H9 (cell line): ENCODE results near the gene LRRC27. TPM values are rescaled to one million over a fixed set of nuclear protein-coding genes. Genes with fewer than 3 reads are reported as not detected.

Experiments
- DNase-seq: peaks from one replicate; pipeline ENCODE4 v3.0.0-alpha.2; 2017
- H2AFZ ChIP-seq: one replicate; pipeline ENCODE4 v1.6.1; 2013; ENCODE audit warnings: mild to moderate bottlenecking, low read length, control low read depth, moderate library complexity
- H2AK5ac ChIP-seq: 2 replicates; pipeline ENCODE4 v1.6.1; 2013; ENCODE audit warnings: low read length, control low read depth, mixed read lengths; ENCODE audit not compliant: insufficient read length
- H2BK120ac ChIP-seq: one replicate; pipeline ENCODE4 v1.6.1; 2013; ENCODE audit warnings: low read depth, mild to moderate bottlenecking, low read length, control low read depth, inconsistent platforms; ENCODE audit not compliant: poor library complexity, severe bottlenecking
- H2BK12ac ChIP-seq: 2 replicates; pipeline ENCODE4 v1.6.1; 2013; ENCODE audit warnings: low read length, control low read depth, mixed read lengths, low read depth; ENCODE audit not compliant: insufficient read length
- H2BK15ac ChIP-seq: 2 replicates; pipeline ENCODE4 v1.6.1; 2013; ENCODE audit warnings: low read depth, low read length, control low read depth
- H2BK20ac ChIP-seq: one replicate; pipeline ENCODE4 v1.6.1; 2013; ENCODE audit warnings: low read depth, mild to moderate bottlenecking, low read length, control low read depth, inconsistent platforms; ENCODE audit not compliant: poor library complexity, severe bottlenecking
- H2BK5ac ChIP-seq: 2 replicates; pipeline ENCODE4 v1.6.1; 2013; ENCODE audit warnings: low read length, control low read depth, mixed read lengths; ENCODE audit not compliant: insufficient read length
- H3K14ac ChIP-seq: 2 replicates; pipeline ENCODE4 v1.6.1; 2013; ENCODE audit warnings: low read length, control low read depth; ENCODE audit not compliant: insufficient read depth
- H3K18ac ChIP-seq: 2 replicates; pipeline ENCODE4 v1.6.1; 2013; ENCODE audit warnings: low read depth, mild to moderate bottlenecking, mixed read lengths, low read length, control low read depth; ENCODE audit not compliant: insufficient read length
- H3K23ac ChIP-seq: 2 replicates; pipeline ENCODE4 v1.6.1; 2013; ENCODE audit warnings: low read length, control low read depth, mixed read lengths, low read depth; ENCODE audit not compliant: insufficient read length
- H3K23me2 ChIP-seq: 2 replicates; pipeline ENCODE4 v1.6.1; 2013; ENCODE audit warnings: low read depth, mild to moderate bottlenecking, mixed read lengths, low read length, control low read depth; ENCODE audit not compliant: insufficient read length, poor library complexity, severe bottlenecking
- H3K27ac ChIP-seq: 2 replicates; pipeline ENCODE4 v1.5.1; 2013; ENCODE audit warnings: low read length, control low read depth, mixed read lengths, low read depth; ENCODE audit not compliant: insufficient read length
- H3K27me3 ChIP-seq: 2 replicates; pipeline ENCODE4 v1.6.1; 2013; ENCODE audit warnings: low read length, control low read depth, inconsistent platforms; ENCODE audit not compliant: insufficient read depth
- H3K4ac ChIP-seq: 2 replicates; pipeline ENCODE4 v1.6.1; 2013; ENCODE audit warnings: low read depth, mild to moderate bottlenecking, control low read depth, inconsistent platforms, low read length, moderate library complexity
- H3K4me1 ChIP-seq: 2 replicates; pipeline ENCODE4 v1.6.1; 2013; ENCODE audit warnings: low read length, control low read depth, inconsistent platforms; ENCODE audit not compliant: insufficient read depth
- H3K4me2 ChIP-seq: 2 replicates; pipeline ENCODE4 v1.6.1; 2013; ENCODE audit warnings: low read length, control low read depth, mixed read lengths; ENCODE audit not compliant: insufficient read length, insufficient read depth
- H3K56ac ChIP-seq: 2 replicates; pipeline ENCODE4 v1.6.1; 2013; ENCODE audit warnings: low read depth, mild to moderate bottlenecking, mixed read lengths, low read length, control low read depth; ENCODE audit not compliant: insufficient read length
- H3K79me1 ChIP-seq: 2 replicates; pipeline ENCODE4 v1.6.1; 2013; ENCODE audit warnings: low read depth, mild to moderate bottlenecking, moderate library complexity, low read length, control low read depth, inconsistent platforms; ENCODE audit not compliant: insufficient read depth, poor library complexity, severe bottlenecking
- H3K79me2 ChIP-seq: 2 replicates; pipeline ENCODE4 v1.6.1; 2013; ENCODE audit warnings: low read length, control low read depth, inconsistent platforms; ENCODE audit not compliant: insufficient read depth
- H3K9ac ChIP-seq: 2 replicates; pipeline ENCODE4 v1.6.1; 2013; ENCODE audit warnings: low read length, control low read depth, mixed read lengths; ENCODE audit not compliant: insufficient read length; ENCODE audit errors: extremely low read depth
- H3K9me3 ChIP-seq: one replicate; pipeline ENCODE4 v1.6.1; 2013; ENCODE audit warnings: low read depth, low read length, inconsistent platforms; ENCODE audit not compliant: control insufficient read depth
- H3T11ph ChIP-seq: one replicate; pipeline ENCODE4 v1.6.1; 2013; ENCODE audit warnings: mild to moderate bottlenecking, low read length, control low read depth, inconsistent platforms
- H4K20me1 ChIP-seq: one replicate; pipeline ENCODE4 v1.6.1; 2013; ENCODE audit not compliant: control insufficient read depth, insufficient read length, insufficient read depth
- H4K5ac ChIP-seq: 2 replicates; pipeline ENCODE4 v1.6.1; 2013; ENCODE audit warnings: low read depth, mild to moderate bottlenecking, mixed read lengths, low read length, control low read depth; ENCODE audit not compliant: insufficient read length
- H4K8ac ChIP-seq: replicated peaks from 2 replicates; pipeline ENCODE4 v1.6.1; 2013; ENCODE audit warnings: low read length, control low read depth, mixed read lengths, low read depth; ENCODE audit not compliant: insufficient read length
- H4K91ac ChIP-seq: 2 replicates; pipeline ENCODE4 v1.6.1; 2013; ENCODE audit warnings: low read depth, mild to moderate bottlenecking, moderate library complexity, mixed read lengths, low read length, control low read depth; ENCODE audit not compliant: insufficient read length
- H3K27ac Mint-ChIP-seq, 3 experiments: 2 replicates in 2 of 3; 3 replicates in 1 of 3; pipeline ENCODE4 v1.8.0; 2020 to 2021; ENCODE audit warnings: mixed read lengths in 3 of 3, mild to moderate bottlenecking in 1 of 3, moderate library complexity in 1 of 3
- H3K27me3 Mint-ChIP-seq: 2 replicates; pipeline ENCODE4 v1.8.0; 2021; ENCODE audit warnings: low read depth, mild to moderate bottlenecking, moderate library complexity, mixed read lengths
- H3K36me3 Mint-ChIP-seq, 3 experiments: 2 replicates in 2 of 3; 3 replicates in 1 of 3; pipeline ENCODE4 v1.8.0; 2020 to 2021; ENCODE audit warnings: low read depth in 3 of 3, mixed read lengths in 3 of 3; ENCODE audit not compliant: insufficient read depth in 1 of 3
- H3K4me1 Mint-ChIP-seq, 2 experiments: 2 replicates each; pipeline ENCODE4 v1.8.0; 2020; ENCODE audit warnings: mixed read lengths in 2 of 2
- H3K4me3 Mint-ChIP-seq, 2 experiments: 2 replicates in 1 of 2; 3 replicates in 1 of 2; pipeline ENCODE4 v1.8.0; 2020 to 2021; ENCODE audit warnings: mild to moderate bottlenecking in 2 of 2, mixed read lengths in 2 of 2, moderate library complexity in 1 of 2
- H3K9me3 Mint-ChIP-seq, 2 experiments: 2 replicates in 1 of 2; 3 replicates in 1 of 2; pipeline ENCODE4 v1.8.0; 2020; ENCODE audit warnings: mild to moderate bottlenecking in 2 of 2, mixed read lengths in 2 of 2, moderate library complexity in 1 of 2
- CTCF ChIP-seq: fragments of 200-600 bp; sonication (generic); conservative IDR thresholded peaks from 3 replicates; pipeline ENCODE4 v1.8.0; 2021; ENCODE audit warnings: antibody characterized with exemption, mild to moderate bottlenecking
- WGBS: extraction: QIAGEN DNeasy Blood & Tissue Kit; methylation state at CpG from one replicate; pipeline ENCODE4 v1.1.7; 2013; ENCODE audit warnings: missing lambda C conversion rate, low lambda C conversion rate, mixed read lengths; ENCODE audit not compliant: insufficient read length; ENCODE audit errors: extremely low coverage; 5-methylcytosine and 5-hydroxymethylcytosine counted together
- total RNA-seq: library from RNA; stranded (reverse); gene quantifications from 2 replicates; pipeline ENCODE4 v1.2.1, GENCODE V29; 2021

LRRC27 gene
- total RNA-seq, 1 experiment from 2014 or later: 2.7 TPM

GRCh38 chr10:132423966-132424861 is 92.2 kb downstream of the LRRC27 start:
- Histone ChIP-seq H3K9me3 (no peaks in the 10 kb centered on the region), H3K18ac (no peak overlapping the region), H4K91ac (no peak overlapping the region), H4K5ac (no peak overlapping the region), H3K27ac (no peak overlapping the region), H3K79me2 (no peaks in the 10 kb centered on the region), H3K9ac (no peak overlapping the region), H2BK12ac (no peak overlapping the region), H2BK20ac (no peak overlapping the region), H4K20me1 (no peaks in the 10 kb centered on the region), H3K14ac (no peak overlapping the region), H3K27me3 (no peaks in the 10 kb centered on the region), H3K4ac (no peak overlapping the region), H2AFZ (no peak overlapping the region), H3K4me2 (no peak overlapping the region), H3K56ac (no peak overlapping the region), H2BK120ac (no peak overlapping the region), H4K8ac (no peak overlapping the region), H3T11ph (no peak overlapping the region), H3K23me2 (no peaks in the 10 kb centered on the region), H2AK5ac (no peak overlapping the region), H3K4me1 (no peaks in the 10 kb centered on the region; the same call in 1 of the 2 replicates), H3K79me1 (no peaks in the 10 kb centered on the region), H3K23ac (no peak overlapping the region), H2BK5ac (no peak overlapping the region), H2BK15ac (no peak overlapping the region)
- no peak for DNase-seq
- H3K4me1 Mint-ChIP-seq: peaks cover 5 to 24% of the 10 kb centered on the region in 2 experiments
- whole genome bisulfite sequencing: no CpG with 5 or more reads among the region's 21 CpGs
- H3K4me3 Mint-ChIP-seq: no peak overlapping the region
- peak overlapping the region in 1 of 3 experiments; percentile 46; a peak in 3 of 7 replicates for H3K27ac Mint-ChIP-seq
- H3K9me3 Mint-ChIP-seq: no peaks in the 10 kb centered on the region
- no peaks in the 10 kb centered on the region; the same call in 1 of the 2 replicates for H3K27me3 Mint-ChIP-seq
- TF ChIP-seq CTCF: no peak
- H3K36me3 Mint-ChIP-seq: no peaks in the 10 kb centered on the region
